SK-N-MC (cell line): ENCODE results near the gene PYGB.

Experiments used
- DNase-seq: peaks from one replicate; pipeline ENCODE4 v3.0.0-alpha.2; 2011; ENCODE audit warnings: low read depth, low spot score
- H3K27ac ChIP-seq: fragments of 200-600 bp; sonication (generic); 2 replicates; pipeline ENCODE4 v1.5.1; 2016; ENCODE audit warnings: mixed run types
- H3K36me3 ChIP-seq: fragments of 200-600 bp; sonication (generic); 2 replicates; pipeline ENCODE4 v1.6.1; 2017; ENCODE audit warnings: antibody characterized with exemption, low read length, mixed read lengths; ENCODE audit not compliant: insufficient read depth
- H3K4me3 ChIP-seq: fragments of 200-600 bp; sonication (generic); 2 replicates; pipeline ENCODE4 v1.5.1; 2016
- H3K9ac ChIP-seq: fragments of 200-600 bp; sonication (generic); 2 replicates; pipeline ENCODE4 v1.8.0; 2017; ENCODE audit warnings: mixed run types, mixed read lengths; ENCODE audit not compliant: insufficient read length
- H3K9me3 ChIP-seq: fragments of 200-600 bp; sonication (generic); 2 replicates; pipeline ENCODE4 v1.6.1; 2017; ENCODE audit warnings: low read depth, mild to moderate bottlenecking, antibody characterized with exemption, low read length, moderate library complexity, mixed read lengths
- EZH2 ChIP-seq: fragments of 200-600 bp; sonication (generic); IDR thresholded peaks from one replicate; pipeline ENCODE4 v1.6.1; 2017; ENCODE audit warnings: antibody characterized with exemption
- FOXP2 ChIP-seq: optimal IDR thresholded peaks from 2 replicates; pipeline ENCODE3; 2011; ENCODE audit warnings: mild to moderate bottlenecking, moderate library complexity; ENCODE audit not compliant: insufficient read depth; ENCODE audit errors: extremely low read length, control extremely low read depth
- POLR2AphosphoS5 ChIP-seq: IDR thresholded peaks from 2 replicates; pipeline ENCODE4 v1.6.1; 2012; ENCODE audit warnings: mild to moderate bottlenecking, low read depth, low read length, borderline replicate concordance

The PYGB gene

DNA sequence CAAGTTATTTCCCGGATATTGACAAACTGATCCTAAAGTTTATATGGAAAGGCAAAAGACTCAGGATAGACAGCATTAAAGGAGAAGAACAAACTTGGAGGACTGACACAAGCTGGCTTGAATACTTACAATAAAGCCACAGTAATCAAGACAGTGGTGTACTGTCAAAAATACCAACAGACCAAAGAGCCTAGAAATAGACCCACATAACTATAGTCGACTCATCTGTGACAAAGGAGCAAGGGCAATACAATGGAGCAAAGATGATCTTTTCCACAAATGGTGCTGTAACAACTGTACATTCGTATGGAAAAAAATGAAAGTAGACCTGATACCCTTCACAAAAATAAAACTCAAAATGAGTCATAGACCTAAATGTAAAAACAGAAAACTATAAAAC is 96.7 kb downstream of the PYGB start:
- no peaks in the 10 kb centered on the region for H3K9me3 ChIP-seq
- no peak overlapping the region for H3K4me3 ChIP-seq
- no peak overlapping the region for H3K27ac ChIP-seq
- no peak overlapping the region for H3K9ac ChIP-seq
- no peaks in the 10 kb centered on the region for H3K36me3 ChIP-seq
- no peak for TF ChIP-seq EZH2
- no peak for TF ChIP-seq POLR2AphosphoS5
- TF ChIP-seq FOXP2 = no peak
- DNase-seq = no peak

DNA sequence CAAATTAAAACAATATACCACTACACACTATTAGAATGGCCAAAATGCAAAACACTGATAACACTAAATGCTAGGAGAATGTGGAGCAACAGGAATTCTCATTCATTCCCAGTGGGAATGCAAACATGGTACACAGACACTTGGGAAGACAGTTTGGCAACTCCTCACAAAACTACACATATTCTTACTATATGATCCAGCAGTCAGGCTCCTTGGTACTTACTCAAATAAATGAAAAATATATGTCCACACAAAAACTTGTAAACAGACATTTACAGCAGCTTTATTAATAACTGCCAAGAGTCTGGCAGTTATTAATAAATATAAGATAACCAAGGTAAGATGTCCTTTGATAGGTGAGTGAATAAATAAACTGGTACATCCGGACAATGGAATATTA is 97.8 kb downstream of the PYGB start:
- Histone ChIP-seq H3K4me3 (no peak overlapping the region), H3K27ac (no peak overlapping the region), H3K9ac (no peak overlapping the region), H3K9me3 (no peaks in the 10 kb centered on the region), H3K36me3 (no peaks in the 10 kb centered on the region)
- TF ChIP-seq POLR2AphosphoS5 = no peak
- no peak for TF ChIP-seq FOXP2
- no peak for TF ChIP-seq EZH2
- DNase-seq = no peak

DNA sequence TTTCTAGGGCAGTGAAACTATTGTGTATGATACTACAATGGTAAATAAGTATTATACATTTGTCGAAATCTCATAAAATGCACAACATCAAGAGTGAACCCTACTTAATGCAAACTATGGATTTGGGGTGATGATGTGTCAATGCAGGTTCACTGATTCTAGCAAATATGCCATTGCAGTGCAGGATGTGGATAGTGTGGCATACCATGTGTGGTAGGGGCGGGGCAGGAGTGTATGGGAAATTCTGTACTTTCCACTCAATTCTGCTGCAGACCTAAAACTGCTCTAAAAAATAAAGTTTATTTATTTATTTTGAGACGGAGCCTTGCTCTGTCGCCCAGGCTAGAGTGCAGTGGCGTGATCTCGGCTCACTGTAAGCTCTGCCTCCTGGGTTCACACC is 98.5 kb downstream of the PYGB start:
- TF ChIP-seq EZH2 (no peak), POLR2AphosphoS5 (no peak), FOXP2 (no peak)
- Histone ChIP-seq H3K9me3 (no peaks in the 10 kb centered on the region), H3K9ac (no peak overlapping the region), H3K27ac (no peak overlapping the region), H3K4me3 (no peak overlapping the region), H3K36me3 (no peaks in the 10 kb centered on the region)
- DNase-seq = no peak
